H9 (cell line): ENCODE measurements around the gene ERVW-1. TPM values are rescaled to one million over a fixed set of nuclear protein-coding genes. Genes with fewer than 3 reads are reported as not detected.
"Not testable (repeated sequence)": the region's sequence is repeated elsewhere in the genome, so short reads cannot be mapped to it uniquely, and the experiment has no call there.

Experiments
- DNase-seq: peaks from one replicate; pipeline ENCODE4 v3.0.0-alpha.2; 2017
- H2AFZ ChIP-seq: one replicate; pipeline ENCODE4 v1.6.1; 2013; ENCODE audit warnings: mild to moderate bottlenecking, low read length, control low read depth, moderate library complexity
- H2AK5ac ChIP-seq: 2 replicates; pipeline ENCODE4 v1.6.1; 2013; ENCODE audit warnings: low read length, control low read depth, mixed read lengths; ENCODE audit not compliant: insufficient read length
- H2BK120ac ChIP-seq: one replicate; pipeline ENCODE4 v1.6.1; 2013; ENCODE audit warnings: low read depth, mild to moderate bottlenecking, low read length, control low read depth, inconsistent platforms; ENCODE audit not compliant: poor library complexity, severe bottlenecking
- H2BK12ac ChIP-seq: 2 replicates; pipeline ENCODE4 v1.6.1; 2013; ENCODE audit warnings: low read length, control low read depth, mixed read lengths, low read depth; ENCODE audit not compliant: insufficient read length
- H2BK15ac ChIP-seq: 2 replicates; pipeline ENCODE4 v1.6.1; 2013; ENCODE audit warnings: low read depth, low read length, control low read depth
- H2BK20ac ChIP-seq: one replicate; pipeline ENCODE4 v1.6.1; 2013; ENCODE audit warnings: low read depth, mild to moderate bottlenecking, low read length, control low read depth, inconsistent platforms; ENCODE audit not compliant: poor library complexity, severe bottlenecking
- H2BK5ac ChIP-seq: 2 replicates; pipeline ENCODE4 v1.6.1; 2013; ENCODE audit warnings: low read length, control low read depth, mixed read lengths; ENCODE audit not compliant: insufficient read length
- H3K14ac ChIP-seq: 2 replicates; pipeline ENCODE4 v1.6.1; 2013; ENCODE audit warnings: low read length, control low read depth; ENCODE audit not compliant: insufficient read depth
- H3K18ac ChIP-seq: 2 replicates; pipeline ENCODE4 v1.6.1; 2013; ENCODE audit warnings: low read depth, mild to moderate bottlenecking, mixed read lengths, low read length, control low read depth; ENCODE audit not compliant: insufficient read length
- H3K23ac ChIP-seq: 2 replicates; pipeline ENCODE4 v1.6.1; 2013; ENCODE audit warnings: low read length, control low read depth, mixed read lengths, low read depth; ENCODE audit not compliant: insufficient read length
- H3K23me2 ChIP-seq: 2 replicates; pipeline ENCODE4 v1.6.1; 2013; ENCODE audit warnings: low read depth, mild to moderate bottlenecking, mixed read lengths, low read length, control low read depth; ENCODE audit not compliant: insufficient read length, poor library complexity, severe bottlenecking
- H3K27ac ChIP-seq: 2 replicates; pipeline ENCODE4 v1.5.1; 2013; ENCODE audit warnings: low read length, control low read depth, mixed read lengths, low read depth; ENCODE audit not compliant: insufficient read length
- H3K27me3 ChIP-seq: 2 replicates; pipeline ENCODE4 v1.6.1; 2013; ENCODE audit warnings: low read length, control low read depth, inconsistent platforms; ENCODE audit not compliant: insufficient read depth
- H3K4ac ChIP-seq: 2 replicates; pipeline ENCODE4 v1.6.1; 2013; ENCODE audit warnings: low read depth, mild to moderate bottlenecking, control low read depth, inconsistent platforms, low read length, moderate library complexity
- H3K4me1 ChIP-seq: 2 replicates; pipeline ENCODE4 v1.6.1; 2013; ENCODE audit warnings: low read length, control low read depth, inconsistent platforms; ENCODE audit not compliant: insufficient read depth
- H3K4me2 ChIP-seq: 2 replicates; pipeline ENCODE4 v1.6.1; 2013; ENCODE audit warnings: low read length, control low read depth, mixed read lengths; ENCODE audit not compliant: insufficient read length, insufficient read depth
- H3K56ac ChIP-seq: 2 replicates; pipeline ENCODE4 v1.6.1; 2013; ENCODE audit warnings: low read depth, mild to moderate bottlenecking, mixed read lengths, low read length, control low read depth; ENCODE audit not compliant: insufficient read length
- H3K79me1 ChIP-seq: 2 replicates; pipeline ENCODE4 v1.6.1; 2013; ENCODE audit warnings: low read depth, mild to moderate bottlenecking, moderate library complexity, low read length, control low read depth, inconsistent platforms; ENCODE audit not compliant: insufficient read depth, poor library complexity, severe bottlenecking
- H3K79me2 ChIP-seq: 2 replicates; pipeline ENCODE4 v1.6.1; 2013; ENCODE audit warnings: low read length, control low read depth, inconsistent platforms; ENCODE audit not compliant: insufficient read depth
- H3K9ac ChIP-seq: 2 replicates; pipeline ENCODE4 v1.6.1; 2013; ENCODE audit warnings: low read length, control low read depth, mixed read lengths; ENCODE audit not compliant: insufficient read length; ENCODE audit errors: extremely low read depth
- H3K9me3 ChIP-seq: one replicate; pipeline ENCODE4 v1.6.1; 2013; ENCODE audit warnings: low read depth, low read length, inconsistent platforms; ENCODE audit not compliant: control insufficient read depth
- H3T11ph ChIP-seq: one replicate; pipeline ENCODE4 v1.6.1; 2013; ENCODE audit warnings: mild to moderate bottlenecking, low read length, control low read depth, inconsistent platforms
- H4K20me1 ChIP-seq: one replicate; pipeline ENCODE4 v1.6.1; 2013; ENCODE audit not compliant: control insufficient read depth, insufficient read length, insufficient read depth
- H4K5ac ChIP-seq: 2 replicates; pipeline ENCODE4 v1.6.1; 2013; ENCODE audit warnings: low read depth, mild to moderate bottlenecking, mixed read lengths, low read length, control low read depth; ENCODE audit not compliant: insufficient read length
- H4K8ac ChIP-seq: replicated peaks from 2 replicates; pipeline ENCODE4 v1.6.1; 2013; ENCODE audit warnings: low read length, control low read depth, mixed read lengths, low read depth; ENCODE audit not compliant: insufficient read length
- H4K91ac ChIP-seq: 2 replicates; pipeline ENCODE4 v1.6.1; 2013; ENCODE audit warnings: low read depth, mild to moderate bottlenecking, moderate library complexity, mixed read lengths, low read length, control low read depth; ENCODE audit not compliant: insufficient read length
- H3K27ac Mint-ChIP-seq, 3 experiments: 2 replicates in 2 of 3; 3 replicates in 1 of 3; pipeline ENCODE4 v1.8.0; 2020 to 2021; ENCODE audit warnings: mixed read lengths in 3 of 3, mild to moderate bottlenecking in 1 of 3, moderate library complexity in 1 of 3
- H3K27me3 Mint-ChIP-seq: 2 replicates; pipeline ENCODE4 v1.8.0; 2021; ENCODE audit warnings: low read depth, mild to moderate bottlenecking, moderate library complexity, mixed read lengths
- H3K36me3 Mint-ChIP-seq, 3 experiments: 2 replicates in 2 of 3; 3 replicates in 1 of 3; pipeline ENCODE4 v1.8.0; 2020 to 2021; ENCODE audit warnings: low read depth in 3 of 3, mixed read lengths in 3 of 3; ENCODE audit not compliant: insufficient read depth in 1 of 3
- H3K4me1 Mint-ChIP-seq, 2 experiments: 2 replicates each; pipeline ENCODE4 v1.8.0; 2020; ENCODE audit warnings: mixed read lengths in 2 of 2
- H3K4me3 Mint-ChIP-seq, 2 experiments: 2 replicates in 1 of 2; 3 replicates in 1 of 2; pipeline ENCODE4 v1.8.0; 2020 to 2021; ENCODE audit warnings: mild to moderate bottlenecking in 2 of 2, mixed read lengths in 2 of 2, moderate library complexity in 1 of 2
- H3K9me3 Mint-ChIP-seq, 2 experiments: 2 replicates in 1 of 2; 3 replicates in 1 of 2; pipeline ENCODE4 v1.8.0; 2020; ENCODE audit warnings: mild to moderate bottlenecking in 2 of 2, mixed read lengths in 2 of 2, moderate library complexity in 1 of 2
- CTCF ChIP-seq: fragments of 200-600 bp; sonication (generic); conservative IDR thresholded peaks from 3 replicates; pipeline ENCODE4 v1.8.0; 2021; ENCODE audit warnings: antibody characterized with exemption, mild to moderate bottlenecking
- WGBS: extraction: QIAGEN DNeasy Blood & Tissue Kit; methylation state at CpG from one replicate; pipeline ENCODE4 v1.1.7; 2013; ENCODE audit warnings: missing lambda C conversion rate, low lambda C conversion rate, mixed read lengths; ENCODE audit not compliant: insufficient read length; ENCODE audit errors: extremely low coverage; 5-methylcytosine and 5-hydroxymethylcytosine counted together
- total RNA-seq: library from RNA; stranded (reverse); gene quantifications from 2 replicates; pipeline ENCODE4 v1.2.1, GENCODE V29; 2021

ERVW-1 gene
- total RNA-seq, 1 experiment from 2014 or later = not detected

DNA sequence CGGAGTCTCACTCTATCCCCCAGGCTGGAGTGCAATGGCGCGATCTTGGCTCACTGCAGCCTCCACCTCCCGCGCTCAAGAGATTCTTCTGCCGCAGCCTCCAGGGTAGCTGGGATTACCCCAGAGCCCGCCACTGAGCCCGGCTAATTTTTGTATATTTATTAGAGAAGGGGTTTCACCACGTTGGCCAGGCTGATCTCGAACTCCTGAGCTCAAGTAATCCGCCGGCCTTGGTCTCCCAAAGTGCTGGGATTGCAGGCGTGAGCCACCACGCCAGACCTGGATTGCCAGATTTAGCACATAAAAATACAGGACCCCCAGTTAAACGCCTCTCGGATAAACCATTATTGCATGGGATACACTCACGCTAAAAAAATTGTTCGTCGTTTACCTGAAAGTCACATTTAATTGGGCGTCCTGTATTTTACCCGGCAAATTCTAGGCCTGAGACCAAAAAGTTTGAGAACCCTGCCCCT lies 30.8 kb downstream of the ERVW-1 start:
- Histone ChIP-seq H3K23ac (no peak overlapping the region), H3K14ac (no peak overlapping the region), H3K27me3 (no peaks in the 10 kb centered on the region), H3K4ac (no peak overlapping the region), H4K5ac (no peak overlapping the region), H2BK20ac (no peak overlapping the region), H3K18ac (peak overlapping the region; percentile 28), H2AFZ (no peak overlapping the region), H3K4me2 (no peak overlapping the region), H3K27ac (no peak overlapping the region), H2BK5ac (no peak overlapping the region), H4K91ac (no peak overlapping the region), H3K4me1 (no peaks in the 10 kb centered on the region), H2BK12ac (no peak overlapping the region), H4K8ac (no peak overlapping the region), H3T11ph (no peak overlapping the region), H3K9me3 (no peaks in the 10 kb centered on the region), H2BK15ac (no peak overlapping the region), H2BK120ac (no peak overlapping the region), H3K23me2 (peaks cover 5% of the 10 kb centered on the region), H3K79me2 (no peaks in the 10 kb centered on the region), H3K79me1 (no peaks in the 10 kb centered on the region), H3K9ac (peak overlapping the region; percentile 27), H3K56ac (no peak overlapping the region), H2AK5ac (no peak overlapping the region), H4K20me1 (no peaks in the 10 kb centered on the region)
- Mint-ChIP-seq H3K9me3 (peaks cover 3 to 14% of the 10 kb centered on the region in 2 experiments; a peak in 4 of 5 replicates), H3K27me3 (no peaks in the 10 kb centered on the region), H3K36me3 (peaks cover 17 to 34% (median 24%) of the 10 kb centered on the region in 3 experiments), H3K4me3 (peak overlapping the region; percentile 76 to 86), H3K27ac (peak overlapping the region in 2 of 3 experiments; percentile 52 to 73; a peak in 2 of 7 replicates), H3K4me1 (peaks cover 8 to 9% of the 10 kb centered on the region in 2 experiments)
- TF ChIP-seq CTCF = no peak
- no peak for DNase-seq
- WGBS = no CpG with 5 or more reads among the region's 21 CpGs

GRCh38 chr7:92442720-92443119 lies 35.0 kb downstream of the ERVW-1 start:
- H2BK120ac ChIP-seq, H3K9ac ChIP-seq, H3K14ac ChIP-seq, H2BK15ac ChIP-seq, H2BK5ac ChIP-seq, H3K4me3 Mint-ChIP-seq, H4K91ac ChIP-seq, H2BK20ac ChIP-seq, H3K79me1 ChIP-seq, H3K9me3 ChIP-seq, H3K56ac ChIP-seq, H3T11ph ChIP-seq, H3K4me2 ChIP-seq, H3K23ac ChIP-seq, H4K8ac ChIP-seq, H2AFZ ChIP-seq, H3K27ac ChIP-seq, H4K5ac ChIP-seq, H3K4ac ChIP-seq, H3K23me2 ChIP-seq, H3K27me3 Mint-ChIP-seq, H3K79me2 ChIP-seq, H2BK12ac ChIP-seq, H3K4me1 ChIP-seq, H3K27ac Mint-ChIP-seq, H3K18ac ChIP-seq, H3K27me3 ChIP-seq, DNase-seq, H2AK5ac ChIP-seq, H4K20me1 ChIP-seq: not testable (repeated sequence)
- peaks cover 0 to 13% (median 5%) of the 10 kb centered on the region in 3 experiments; a peak in 4 of 7 replicates for H3K36me3 Mint-ChIP-seq
- H3K4me1 Mint-ChIP-seq = peaks cover 20 to 24% of the 10 kb centered on the region in 2 experiments
- peaks cover 3 to 19% of the 10 kb centered on the region in 2 experiments; a peak in 4 of 5 replicates for H3K9me3 Mint-ChIP-seq
- no CpG with 5 or more reads among the region's 2 CpGs for WGBS
